ENCODE measurements around the gene SNU13. TPM values are rescaled to one million over a fixed set of nuclear protein-coding genes. Genes with fewer than 3 reads are reported as not detected.
A peak's percentile ranks its signal among the peaks of the same experiment; 100 is the strongest.
"Not testable (repeated sequence)": the region's sequence is repeated elsewhere in the genome, so short reads cannot be mapped to it uniquely, and the experiment has no call there.

The SNU13 gene
- total RNA-seq, 1 donor from 2014 or later: 133 TPM

- Mint-ChIP-seq H3K27me3 (ENCODE audit: unreplicated experiment) (peaks cover 3% of the 10 kb centered on the region), H3K9me3 (ENCODE audit: unreplicated experiment) (no peaks in the 10 kb centered on the region), H3K27ac (ENCODE audit: unreplicated experiment) (no peak overlapping the region), H3K4me1 (ENCODE audit: unreplicated experiment) (peaks cover 5% of the 10 kb centered on the region), H3K4me3 (ENCODE audit: unreplicated experiment) (no peak overlapping the region), H3K36me3 (ENCODE audit: low read depth, unreplicated experiment) (peaks cover 15% of the 10 kb centered on the region)
- DNase-seq (ENCODE audit: low spot score): no peak
- no peak for TF ChIP-seq CTCF (IDR thresholded peaks at IDR 0.05; ENCODE audit: unreplicated experiment)
These were observed 15.7 kb downstream of the SNU13 start for GRCh38 chr22:41672780-41673509.

DNA sequence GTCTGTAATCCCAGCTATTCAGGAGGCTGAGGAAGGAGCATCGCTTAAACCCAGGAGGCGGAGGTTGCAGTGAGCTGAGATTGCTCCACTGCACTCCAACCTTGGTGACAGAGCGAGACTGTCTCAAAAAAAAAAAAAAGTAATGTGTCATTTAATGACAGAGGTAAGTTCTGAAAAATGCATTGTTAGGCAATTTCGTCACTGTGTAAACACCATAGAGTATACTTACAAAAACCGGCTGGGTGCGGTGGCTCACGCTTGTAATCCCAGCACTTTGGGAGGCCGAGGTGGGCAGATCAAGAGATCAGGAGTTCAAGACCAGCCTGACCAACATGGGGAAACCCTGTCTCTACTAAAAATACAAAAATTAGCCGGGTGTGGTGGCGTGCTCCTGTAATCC, 16.6 kb downstream of the SNU13 start:
- not testable (repeated sequence) for H3K9me3 Mint-ChIP-seq (ENCODE audit: unreplicated experiment); H3K27me3 Mint-ChIP-seq (ENCODE audit: unreplicated experiment); H3K27ac Mint-ChIP-seq (ENCODE audit: unreplicated experiment); DNase-seq (ENCODE audit: low spot score); H3K4me3 Mint-ChIP-seq (ENCODE audit: unreplicated experiment)
- Mint-ChIP-seq H3K4me1 (ENCODE audit: unreplicated experiment) (peaks cover 10% of the 10 kb centered on the region), H3K36me3 (ENCODE audit: low read depth, unreplicated experiment) (peaks cover 11% of the 10 kb centered on the region)

GRCh38 chr22:41668971-41669911, 19.4 kb downstream of the SNU13 start:
- peak overlapping the region; percentile 48 for H3K27ac Mint-ChIP-seq (ENCODE audit: unreplicated experiment)
- no peak for DNase-seq (ENCODE audit: low spot score)
- no peak for TF ChIP-seq CTCF (IDR thresholded peaks at IDR 0.05; ENCODE audit: unreplicated experiment)
- peaks cover 2% of the 10 kb centered on the region for H3K36me3 Mint-ChIP-seq (ENCODE audit: low read depth, unreplicated experiment)
- peaks cover 10% of the 10 kb centered on the region for H3K4me1 Mint-ChIP-seq (ENCODE audit: unreplicated experiment)
- no peaks in the 10 kb centered on the region for H3K27me3 Mint-ChIP-seq (ENCODE audit: unreplicated experiment)
- H3K9me3 Mint-ChIP-seq (ENCODE audit: unreplicated experiment): no peaks in the 10 kb centered on the region
- H3K4me3 Mint-ChIP-seq (ENCODE audit: unreplicated experiment): peak overlapping the region; percentile 4

GRCh38 chr22:41664951-41665350, 23.7 kb downstream of the SNU13 start:
- Mint-ChIP-seq H3K27me3 (ENCODE audit: unreplicated experiment) (no peaks in the 10 kb centered on the region), H3K9me3 (ENCODE audit: unreplicated experiment) (no peaks in the 10 kb centered on the region), H3K36me3 (ENCODE audit: low read depth, unreplicated experiment) (peaks cover 26% of the 10 kb centered on the region), H3K27ac (ENCODE audit: unreplicated experiment) (no peak overlapping the region), H3K4me3 (ENCODE audit: unreplicated experiment) (no peak overlapping the region), H3K4me1 (ENCODE audit: unreplicated experiment) (peaks cover 10% of the 10 kb centered on the region)
- DNase-seq (ENCODE audit: low spot score): no peak
- no peak for TF ChIP-seq CTCF (IDR thresholded peaks at IDR 0.05; ENCODE audit: unreplicated experiment)

DNA sequence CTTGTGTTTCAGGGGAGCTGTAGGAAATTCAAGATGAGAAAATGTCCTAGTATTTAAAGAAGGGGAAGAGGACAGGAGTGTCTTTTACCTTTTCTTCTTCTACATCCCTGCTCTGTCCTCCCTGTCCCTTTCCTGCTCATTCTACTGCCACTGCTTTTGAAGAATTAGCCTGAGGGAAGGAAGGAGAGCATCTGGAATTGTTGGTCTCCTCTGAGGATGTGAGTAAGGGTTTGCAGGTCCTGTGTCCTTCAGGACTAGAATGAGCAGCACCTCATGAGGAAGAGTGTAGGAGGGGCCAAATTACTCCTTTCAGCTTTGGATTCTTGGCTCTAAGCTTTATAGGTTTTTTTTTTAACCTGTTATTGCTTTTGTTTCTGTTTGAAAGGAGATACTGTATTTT, 24.2 kb downstream of the SNU13 start:
- Mint-ChIP-seq H3K36me3 (ENCODE audit: low read depth, unreplicated experiment) (peaks cover 29% of the 10 kb centered on the region), H3K4me1 (ENCODE audit: unreplicated experiment) (peaks cover 8% of the 10 kb centered on the region), H3K27ac (ENCODE audit: unreplicated experiment) (no peak overlapping the region), H3K4me3 (ENCODE audit: unreplicated experiment) (no peak overlapping the region), H3K9me3 (ENCODE audit: unreplicated experiment) (no peaks in the 10 kb centered on the region), H3K27me3 (ENCODE audit: unreplicated experiment) (no peaks in the 10 kb centered on the region)
- TF ChIP-seq CTCF (IDR thresholded peaks at IDR 0.05; ENCODE audit: unreplicated experiment): no peak
- DNase-seq (ENCODE audit: low spot score): no peak

DNA sequence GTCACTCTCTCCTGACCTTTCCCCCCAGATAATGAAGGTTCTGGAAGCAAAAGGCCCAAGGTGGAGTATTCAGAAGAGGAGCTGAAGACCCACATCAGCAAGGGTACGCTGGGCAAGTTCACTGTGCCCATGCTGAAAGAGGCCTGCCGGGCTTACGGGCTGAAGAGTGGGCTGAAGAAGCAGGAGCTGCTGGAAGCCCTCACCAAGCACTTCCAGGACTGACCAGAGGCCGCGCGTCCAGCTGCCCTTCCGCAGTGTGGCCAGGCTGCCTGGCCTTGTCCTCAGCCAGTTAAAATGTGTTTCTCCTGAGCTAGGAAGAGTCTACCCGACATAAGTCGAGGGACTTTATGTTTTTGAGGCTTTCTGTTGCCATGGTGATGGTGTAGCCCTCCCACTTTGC, 25.1 kb downstream of the SNU13 start:
- H3K4me1 Mint-ChIP-seq (ENCODE audit: unreplicated experiment); H3K9me3 Mint-ChIP-seq (ENCODE audit: unreplicated experiment); DNase-seq (ENCODE audit: low spot score); H3K27me3 Mint-ChIP-seq (ENCODE audit: unreplicated experiment); H3K4me3 Mint-ChIP-seq (ENCODE audit: unreplicated experiment); H3K27ac Mint-ChIP-seq (ENCODE audit: unreplicated experiment): not testable (repeated sequence)
- H3K36me3 Mint-ChIP-seq (ENCODE audit: low read depth, unreplicated experiment): peaks cover 29% of the 10 kb centered on the region

All from endothelial cell (in vitro differentiated cells).